H1 (cell line): ENCODE measurements around the gene EXOC3L1. TPM values are rescaled to one million over a fixed set of nuclear protein-coding genes. Genes with fewer than 3 reads are reported as not detected.

Experiments used
- CHD7 ChIP-seq: fragments of 300-600 bp; sonication (generic); IDR thresholded peaks from 2 replicates; pipeline ENCODE4 v1.7.1; 2012; ENCODE audit warnings: low read length, moderate library complexity, mild to moderate bottlenecking, inconsistent platforms; ENCODE audit not compliant: insufficient replicate concordance
- JUND ChIP-seq: IDR thresholded peaks from 2 replicates; pipeline ENCODE4 v1.6.1; 2011; ENCODE audit warnings: mild to moderate bottlenecking, improper control_type of control experiment, low read length
- KDM4A ChIP-seq: IDR thresholded peaks from one replicate; pipeline ENCODE4 v1.7.1; 2012; ENCODE audit warnings: low read depth, mild to moderate bottlenecking, moderate library complexity, low read length, inconsistent platforms; ENCODE audit not compliant: severe bottlenecking
- PHF8 ChIP-seq: fragments of 200-600 bp; sonication (generic); conservative IDR thresholded peaks from 2 replicates; pipeline ENCODE4 v1.7.1; 2012; ENCODE audit warnings: low read depth, mild to moderate bottlenecking, inconsistent platforms, low read length, moderate library complexity
- RAD21 ChIP-seq, 2 experiments: IDR thresholded peaks in 1 of 2; conservative IDR thresholded peaks in 1 of 2; 2 replicates each; pipeline ENCODE4 v1.6.1; 2011; ENCODE audit warnings: low read depth in 2 of 2, low read length in 2 of 2, improper control_type of control experiment in 1 of 2, inconsistent platforms in 1 of 2, mild to moderate bottlenecking in 1 of 2, moderate library complexity in 1 of 2
- YY1 ChIP-seq: IDR thresholded peaks from 2 replicates; pipeline ENCODE4 v1.6.1; 2011; ENCODE audit warnings: low read depth, mild to moderate bottlenecking, low read length
- polyA plus RNA-seq, 7 experiments: library from polyadenylated mRNA; depleted of rRNA in 3 of 7; stranded (reverse) in 5 of 7; unstranded in 2 of 7; fragments of >200 nt in 5 of 7; fragments of 200-250 nt in 2 of 7; gene quantifications; 1 replicate in 5 of 7; 2 replicates in 1 of 7; 4 replicates in 1 of 7; pipeline versions ENCODE4 v1.2.1 to v1.2.3, GENCODE V29; 2011 to 2013; ENCODE audit warnings: missing spikeins in 2 of 7, mixed read lengths in 2 of 7
- total RNA-seq: library from RNA; stranded (reverse); fragmentation: NEBNext Ultra II Directional; extraction: Animal tissue kit (Norgen Biotek cat#: 25700); gene quantifications from 2 replicates; pipeline ENCODE4 v1.2.1, GENCODE V29; 2021

The EXOC3L1 gene
- total and polyA plus RNA-seq, 2 of the 8 experiments (the other 6 are each of a cell fraction or from before 2014, with no cell fraction given), result 1.3 TPM

- no peak for TF ChIP-seq CHD7
- no peak for TF ChIP-seq KDM4A
- TF ChIP-seq YY1, result 0 out of 2 replicates have a peak, but pooled peaks have one; percentile 59
- TF ChIP-seq RAD21 (IDR thresholded peaks at IDR 0.05 in 1 of 2, conservative IDR thresholded peaks at IDR 0.05 in 1 of 2; ENCODE audit: low read depth in 2 of 2, low read length in 2 of 2), result peak in 1 of 2 experiments; percentile 40; a peak in 1 of 4 replicates
- no peak for TF ChIP-seq PHF8
- TF ChIP-seq JUND, result no peak
Observed at GRCh38 chr16:67198238-67198734, 8.3 kb upstream of the EXOC3L1 start (continued).
